ENCODE measurements around the gene PSMG4. TPM values are rescaled to one million over a fixed set of nuclear protein-coding genes. Genes with fewer than 3 reads are reported as not detected.

The PSMG4 gene
- total RNA-seq, 5 donors from 2014 or later (not counting 1 experiment from before 2014, with no cell fraction given): 18.8 to 42.6 (median 33.6) TPM

DNA sequence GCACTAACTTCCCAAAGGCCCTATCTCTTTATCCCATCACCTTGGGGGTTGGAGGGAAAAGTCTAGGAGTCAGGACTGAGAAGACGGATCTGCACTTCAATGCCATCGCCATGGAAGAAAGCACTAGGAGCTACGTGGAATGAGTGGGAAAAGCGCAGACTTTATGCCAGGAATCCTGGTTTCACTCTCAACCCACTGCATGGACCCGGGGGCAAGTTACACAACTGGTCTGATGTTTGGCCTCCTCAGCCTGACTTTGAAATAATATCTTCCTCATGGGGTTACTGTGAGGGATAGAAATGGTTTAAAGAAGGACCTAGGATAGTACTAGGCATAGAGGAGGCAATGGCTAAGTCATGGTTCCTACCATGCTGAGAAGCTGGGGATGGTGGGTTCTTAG lies 13.5 kb upstream of the PSMG4 start:
- no peaks in the 10 kb centered on the region for H3K36me3 Mint-ChIP-seq

GRCh38 chr6:3247255-3248146 lies 11.2 kb upstream of the PSMG4 start:
- Mint-ChIP-seq H3K27ac (no peak overlapping the region), H3K36me3 (no peaks in the 10 kb centered on the region), H3K9me3 (no peaks in the 10 kb centered on the region), H3K4me1 (peaks cover 6 to 12% (median 6%) of the 10 kb centered on the region in 3 donors), H3K4me3 (no peak overlapping the region), H3K27me3 (peaks cover 36 to 58% of the 10 kb centered on the region in 2 donors)
- Histone ChIP-seq H3K4me1 (ENCODE audit: control insufficient read depth in 1 of 2, extremely low read depth in 1 of 2, insufficient read depth in 2 of 2, low read length in 2 of 2) (peaks cover 0 to 9% of the 10 kb centered on the region in 2 experiments), H3K9me3 (no peaks in the 10 kb centered on the region), H3K4me3 (ENCODE audit: control insufficient read depth in 1 of 2, extremely low read depth in 1 of 2, low read length in 1 of 2) (no peak overlapping the region), H3K27ac (ENCODE audit: low read length) (no peak overlapping the region), H3K36me3 (ENCODE audit: control insufficient read depth in 2 of 2, extremely low read depth in 1 of 2, insufficient read depth in 1 of 2, low read length in 1 of 2) (no peaks in the 10 kb centered on the region), H3K27me3 (replicated peaks in 1 of 2; ENCODE audit: control insufficient read depth in 2 of 2, extremely low read depth in 1 of 2, insufficient read depth in 2 of 2, low read length in 1 of 2) (peaks cover 0 to 67% of the 10 kb centered on the region in 2 experiments)
- DNase-seq (no peak), ATAC-seq (replicated peaks in 1 of 4) (no peak)
- ChIA-PET CTCF (interaction anchor here in 1 of 2 donors (0.6 to 0.9 kb wide), 3 partner anchors 10 to 459 kb away, joined by 3 to 5 read pairs (median 3); no protein-coding TSS in a partner anchor), POLR2A (interaction anchor here in 1 of 2 donors (0.5 kb wide), 1 partner anchor 33 kb away, joined by 3 read pairs; no protein-coding TSS in a partner anchor)
- WGBS (ENCODE audit: insufficient coverage): 63% methylated on average over 31 of the region's 36 CpGs

More for the DNA sequence above, 13.5 kb upstream of the PSMG4 start:
- no peaks in the 10 kb centered on the region for H3K9me3 ChIP-seq
- H3K4me1 ChIP-seq (ENCODE audit: control insufficient read depth in 1 of 2, extremely low read depth in 1 of 2, insufficient read depth in 2 of 2, low read length in 2 of 2): no peaks in the 10 kb centered on the region
- ChIA-PET CTCF (no interaction called here), POLR2A (no interaction called here)
- Mint-ChIP-seq H3K27ac (no peak overlapping the region), H3K4me1 (no peaks in the 10 kb centered on the region), H3K9me3 (no peaks in the 10 kb centered on the region), H3K4me3 (no peak overlapping the region), H3K27me3 (peaks cover 40 to 54% of the 10 kb centered on the region in 2 donors)
- H3K36me3 ChIP-seq (ENCODE audit: control insufficient read depth in 2 of 2, extremely low read depth in 1 of 2, insufficient read depth in 1 of 2, low read length in 1 of 2): no peaks in the 10 kb centered on the region
- H3K27ac ChIP-seq (ENCODE audit: low read length): no peak overlapping the region
- no peak for DNase-seq
- H3K27me3 ChIP-seq (replicated peaks in 1 of 2; ENCODE audit: control insufficient read depth in 2 of 2, extremely low read depth in 1 of 2, insufficient read depth in 2 of 2, low read length in 1 of 2): peaks cover 0 to 63% of the 10 kb centered on the region in 2 experiments
- H3K4me3 ChIP-seq (ENCODE audit: control insufficient read depth in 1 of 2, extremely low read depth in 1 of 2, low read length in 1 of 2): no peak overlapping the region
- ATAC-seq (replicated peaks in 1 of 4): no peak
- 100% methylated on average over 1 of the region's 5 CpGs for WGBS (ENCODE audit: insufficient coverage)

GRCh38 chr6:3249821-3250220 lies 8.9 kb upstream of the PSMG4 start:
- Mint-ChIP-seq H3K27ac (no peak overlapping the region), H3K9me3 (peaks cover 0 to 6% (median 0%) of the 10 kb centered on the region in 3 donors), H3K4me3 (no peak overlapping the region), H3K27me3 (peaks cover 21 to 41% of the 10 kb centered on the region in 2 donors), H3K4me1 (peaks cover 6 to 17% (median 6%) of the 10 kb centered on the region in 3 donors), H3K36me3 (no peaks in the 10 kb centered on the region)
- DNase-seq: no peak
- H3K36me3 ChIP-seq (ENCODE audit: control insufficient read depth in 2 of 2, extremely low read depth in 1 of 2, insufficient read depth in 1 of 2, low read length in 1 of 2): no peaks in the 10 kb centered on the region
- CTCF ChIA-PET: interaction anchor here in 1 of 2 donors (0.6 to 1.3 kb wide), 2 partner anchors 88 to 806 kb away, joined by 3 to 4 read pairs; no protein-coding TSS in a partner anchor
- H3K4me3 ChIP-seq (ENCODE audit: control insufficient read depth in 1 of 2, extremely low read depth in 1 of 2, low read length in 1 of 2): no peak overlapping the region
- 80% methylated on average over 2 of the region's 3 CpGs for WGBS (ENCODE audit: insufficient coverage)
- H3K4me1 ChIP-seq (ENCODE audit: control insufficient read depth in 1 of 2, extremely low read depth in 1 of 2, insufficient read depth in 2 of 2, low read length in 2 of 2): peaks cover 0 to 9% of the 10 kb centered on the region in 2 experiments
- no peaks in the 10 kb centered on the region for H3K9me3 ChIP-seq
- H3K27ac ChIP-seq (ENCODE audit: low read length): no peak overlapping the region
- POLR2A ChIA-PET: no interaction called here
- H3K27me3 ChIP-seq (replicated peaks in 1 of 2; ENCODE audit: control insufficient read depth in 2 of 2, extremely low read depth in 1 of 2, insufficient read depth in 2 of 2, low read length in 1 of 2): peaks cover 0 to 53% of the 10 kb centered on the region in 2 experiments
- ATAC-seq (replicated peaks in 1 of 4): no peak

GRCh38 chr6:3250231-3250675 lies 8.5 kb upstream of the PSMG4 start:
- Mint-ChIP-seq H3K4me3 (no peak overlapping the region), H3K36me3 (no peaks in the 10 kb centered on the region), H3K27ac (peak overlapping the region in 1 of 2 donors; percentile 28), H3K9me3 (peaks cover 0 to 6% (median 0%) of the 10 kb centered on the region in 3 donors), H3K4me1 (peaks cover 6 to 17% (median 6%) of the 10 kb centered on the region in 3 donors), H3K27me3 (peaks cover 19 to 41% of the 10 kb centered on the region in 2 donors)
- H3K9me3 ChIP-seq: no peaks in the 10 kb centered on the region
- ChIA-PET CTCF (no interaction called here), POLR2A (no interaction called here)
- H3K4me1 ChIP-seq (ENCODE audit: control insufficient read depth in 1 of 2, extremely low read depth in 1 of 2, insufficient read depth in 2 of 2, low read length in 2 of 2): peaks cover 0 to 9% of the 10 kb centered on the region in 2 experiments
- 92% methylated on average over 9 of the region's 9 CpGs for WGBS (ENCODE audit: insufficient coverage)
- no peak overlapping the region for H3K27ac ChIP-seq (ENCODE audit: low read length)
- H3K4me3 ChIP-seq (ENCODE audit: control insufficient read depth in 1 of 2, extremely low read depth in 1 of 2, low read length in 1 of 2): no peak overlapping the region
- DNase-seq: no peak
- no peaks in the 10 kb centered on the region for H3K36me3 ChIP-seq (ENCODE audit: control insufficient read depth in 2 of 2, extremely low read depth in 1 of 2, insufficient read depth in 1 of 2, low read length in 1 of 2)
- ATAC-seq (replicated peaks in 1 of 4): no peak
- H3K27me3 ChIP-seq (replicated peaks in 1 of 2; ENCODE audit: control insufficient read depth in 2 of 2, extremely low read depth in 1 of 2, insufficient read depth in 2 of 2, low read length in 1 of 2): peaks cover 0 to 50% of the 10 kb centered on the region in 2 experiments

DNA sequence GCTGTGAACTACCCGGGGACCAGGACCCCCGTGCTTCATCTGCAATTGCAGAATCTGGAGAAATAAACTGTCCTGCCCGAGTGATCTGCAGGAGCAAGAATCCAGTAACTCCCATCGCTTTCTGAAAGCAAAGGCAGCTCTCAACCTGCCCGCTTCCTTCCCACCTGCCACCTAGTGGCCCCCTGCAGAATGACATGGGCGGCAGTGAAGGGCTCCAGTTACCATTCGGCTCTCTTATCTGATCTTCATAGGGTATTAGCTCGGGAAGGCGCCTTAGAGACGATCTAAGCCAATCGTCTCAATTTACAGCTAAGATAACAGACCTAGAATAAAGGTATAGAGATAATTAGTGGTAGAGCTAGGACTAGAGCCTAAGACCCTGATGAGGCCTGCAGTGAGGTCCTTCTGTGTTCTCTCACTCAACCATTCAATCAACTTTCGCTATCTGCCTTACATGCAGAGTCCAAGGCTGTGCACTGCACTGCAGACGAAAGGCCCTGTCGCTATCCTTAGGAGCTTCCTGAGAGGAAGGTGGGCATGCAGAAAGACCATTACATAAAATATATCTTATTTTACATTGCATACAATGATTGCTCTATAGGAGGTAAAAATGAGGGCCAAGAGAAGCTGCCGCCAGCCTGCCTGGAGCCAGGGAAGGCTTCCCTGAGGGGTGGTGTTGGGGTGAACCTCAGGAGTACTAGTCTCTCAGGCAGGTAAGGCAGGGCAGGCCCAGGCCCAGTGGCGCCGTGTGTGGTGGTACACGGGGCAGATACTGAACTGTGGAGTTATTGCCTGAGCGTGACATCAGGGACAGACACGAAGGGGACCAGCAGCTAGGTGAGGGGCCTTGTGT lies 7.1 kb upstream of the PSMG4 start:
- ChIA-PET POLR2A (no interaction called here), CTCF (interaction anchor here (0.5 to 2.0 kb wide), 14 partner anchors 8 to 884 kb away, joined by 3 to 13 read pairs (median 4); partner anchors contain the start of genes ECI2 (in 1 of the 2) and TUBB2A (in 1 of the 2))
- peaks cover 0 to 50% of the 10 kb centered on the region in 2 experiments for H3K27me3 ChIP-seq (replicated peaks in 1 of 2; ENCODE audit: control insufficient read depth in 2 of 2, extremely low read depth in 1 of 2, insufficient read depth in 2 of 2, low read length in 1 of 2)
- H3K4me1 Mint-ChIP-seq: peaks cover 6 to 17% (median 6%) of the 10 kb centered on the region in 3 donors
- peaks cover 0 to 6% (median 0%) of the 10 kb centered on the region in 3 donors for H3K9me3 Mint-ChIP-seq
- peaks cover 11 to 39% of the 10 kb centered on the region in 2 donors for H3K27me3 Mint-ChIP-seq
- peak; percentile 49 to 86 (median 73) for DNase-seq
- ATAC-seq (replicated peaks in 1 of 4): peak; percentile 92 to 96 (median 94)
- H3K27ac Mint-ChIP-seq: no peak overlapping the region
- no peaks in the 10 kb centered on the region for H3K36me3 ChIP-seq (ENCODE audit: control insufficient read depth in 2 of 2, extremely low read depth in 1 of 2, insufficient read depth in 1 of 2, low read length in 1 of 2)
- no peaks in the 10 kb centered on the region for H3K9me3 ChIP-seq
- WGBS (ENCODE audit: insufficient coverage): 54% methylated on average over 11 of the region's 20 CpGs
- H3K27ac ChIP-seq (ENCODE audit: low read length): no peak overlapping the region
- peak overlapping the region in 1 of 3 donors; percentile 11 for H3K4me3 Mint-ChIP-seq
- no peak overlapping the region for H3K4me3 ChIP-seq (ENCODE audit: control insufficient read depth in 1 of 2, extremely low read depth in 1 of 2, low read length in 1 of 2)
- H3K36me3 Mint-ChIP-seq: no peaks in the 10 kb centered on the region
- peaks cover 0 to 9% of the 10 kb centered on the region in 2 experiments for H3K4me1 ChIP-seq (ENCODE audit: control insufficient read depth in 1 of 2, extremely low read depth in 1 of 2, insufficient read depth in 2 of 2, low read length in 2 of 2)
